Measurements from ENCODE around the gene PACS2. TPM values are rescaled to one million over a fixed set of nuclear protein-coding genes. Genes with fewer than 3 reads are reported as not detected.

Gene PACS2
- polyA plus RNA-seq, 4 donors = 55.9 to 91.9 (median 67.4) TPM

GRCh38 chr14:105397350-105397931 is 82.9 kb downstream of the PACS2 start:
- DNase-seq (ENCODE audit: low read depth in 4 of 4, low spot score in 3 of 4) = no peak

GRCh38 chr14:105398044-105398725 is 83.6 kb downstream of the PACS2 start, which contains the start of gene TEX22:
TEX22 (plus strand) TSS chr14:105398538; CDS start chr14:105399341, 803 bp downstream.
- DNase-seq (ENCODE audit: low read depth in 4 of 4, low spot score in 3 of 4) = peak; percentile 70 to 78 (median 76)

GRCh38 chr14:105398726-105399465 is 84.3 kb downstream of the PACS2 start:
- no peak for DNase-seq (ENCODE audit: low read depth in 4 of 4, low spot score in 3 of 4)

- no peak for DNase-seq (ENCODE audit: low read depth in 4 of 4, low spot score in 3 of 4)
Measured at GRCh38 chr14:105399466-105399775, 84.9 kb downstream of the PACS2 start.

- DNase-seq (ENCODE audit: low read depth in 4 of 4, low spot score in 3 of 4) = no peak
Measured at GRCh38 chr14:105400016-105400415, 85.5 kb downstream of the PACS2 start.

- no peak for DNase-seq (ENCODE audit: low read depth in 4 of 4, low spot score in 3 of 4)
Measured at GRCh38 chr14:105401699-105402098, 87.2 kb downstream of the PACS2 start.

GRCh38 chr14:105408592-105408991 is 94.0 kb downstream of the PACS2 start:
- no peak for DNase-seq (ENCODE audit: low read depth in 4 of 4, low spot score in 3 of 4)

GRCh38 chr14:105409364-105409763 is 94.8 kb downstream of the PACS2 start:
- no peak for DNase-seq (ENCODE audit: low read depth in 4 of 4, low spot score in 3 of 4)

GRCh38 chr14:105410642-105411016 is 96.1 kb downstream of the PACS2 start:
- DNase-seq (ENCODE audit: low read depth in 4 of 4, low spot score in 3 of 4) = no peak

- DNase-seq (ENCODE audit: low read depth in 4 of 4, low spot score in 3 of 4) = no peak
Measured at GRCh38 chr14:105411017-105411941, 96.7 kb downstream of the PACS2 start.

GRCh38 chr14:105411985-105412770 is 97.6 kb downstream of the PACS2 start:
- no peak for DNase-seq (ENCODE audit: low read depth in 4 of 4, low spot score in 3 of 4)

GRCh38 chr14:105412771-105413543 is 98.4 kb downstream of the PACS2 start:
- no peak for DNase-seq (ENCODE audit: low read depth in 4 of 4, low spot score in 3 of 4)

GRCh38 chr14:105413544-105413886 is 99.0 kb downstream of the PACS2 start:
- DNase-seq (ENCODE audit: low read depth in 4 of 4, low spot score in 3 of 4) = no peak

GRCh38 chr14:105414456-105415371 is 100.2 kb downstream of the PACS2 start:
- DNase-seq (ENCODE audit: low read depth in 4 of 4, low spot score in 3 of 4) = peak in 1 of 4 donors; percentile 39

GRCh38 chr14:105415481-105416428 is 101.2 kb downstream of the PACS2 start:
- no peak for DNase-seq (ENCODE audit: low read depth in 4 of 4, low spot score in 3 of 4)

GRCh38 chr14:105416671-105417070 is 102.1 kb downstream of the PACS2 start:
- no peak for DNase-seq (ENCODE audit: low read depth in 4 of 4, low spot score in 3 of 4)

GRCh38 chr14:105417690-105418121 is 103.2 kb downstream of the PACS2 start:
- no peak for DNase-seq (ENCODE audit: low read depth in 4 of 4, low spot score in 3 of 4)
